GM21528 (cell line): ENCODE data around the gene STK32A.
"Not testable (repeated sequence)": the region's sequence is repeated elsewhere in the genome, so short reads cannot be mapped to it uniquely, and the experiment has no call there.

ENCODE experiments used
- ATAC-seq: cut with Tn5 transposase; IDR thresholded peaks from one replicate; pipeline ENCODE4 v1.9.1; 2021; ENCODE audit warnings: mild to moderate bottlenecking, moderate library complexity; ENCODE audit not compliant: unreplicated experiment, low FRiP score

The STK32A gene

DNA sequence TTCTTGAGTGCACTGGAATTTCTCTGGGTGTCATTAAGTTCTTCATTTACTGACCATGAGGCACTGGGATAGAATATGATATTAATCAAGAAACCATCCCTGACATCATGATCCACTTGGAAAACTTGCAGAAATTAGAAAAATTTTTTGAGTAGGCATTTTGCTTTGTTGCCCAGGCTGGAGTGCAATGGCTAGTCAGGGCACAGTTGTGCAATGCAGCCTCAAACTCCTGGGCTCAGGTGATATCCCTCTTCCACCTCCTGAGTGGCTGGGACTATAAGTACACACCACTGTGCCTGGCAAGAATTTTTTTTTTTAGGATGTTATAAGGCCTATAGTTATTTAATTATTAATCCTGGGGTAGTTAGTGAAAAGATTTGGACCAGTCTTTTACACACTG lies 106.5 kb downstream of the STK32A start:
- ATAC-seq, result no peak

DNA sequence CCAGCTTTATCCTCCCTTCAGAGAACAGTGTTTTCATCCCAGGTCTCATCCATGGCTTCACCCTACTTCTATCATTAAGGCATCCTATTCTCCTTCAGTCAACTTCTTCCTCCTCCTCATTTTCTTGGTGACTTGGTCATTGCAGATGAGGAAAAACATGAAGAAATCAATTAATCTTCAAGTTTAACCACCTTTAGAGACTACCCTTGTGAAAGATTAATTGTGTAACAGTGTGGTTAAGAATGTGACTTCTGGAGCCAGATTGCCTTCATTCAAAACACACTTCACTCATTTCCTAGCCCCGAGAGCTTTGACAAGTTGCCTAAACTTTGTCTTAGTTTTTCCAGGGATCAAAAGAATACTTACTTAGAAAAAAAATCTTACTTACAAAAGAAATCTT lies 110.0 kb downstream of the STK32A start:
- no peak for ATAC-seq

DNA sequence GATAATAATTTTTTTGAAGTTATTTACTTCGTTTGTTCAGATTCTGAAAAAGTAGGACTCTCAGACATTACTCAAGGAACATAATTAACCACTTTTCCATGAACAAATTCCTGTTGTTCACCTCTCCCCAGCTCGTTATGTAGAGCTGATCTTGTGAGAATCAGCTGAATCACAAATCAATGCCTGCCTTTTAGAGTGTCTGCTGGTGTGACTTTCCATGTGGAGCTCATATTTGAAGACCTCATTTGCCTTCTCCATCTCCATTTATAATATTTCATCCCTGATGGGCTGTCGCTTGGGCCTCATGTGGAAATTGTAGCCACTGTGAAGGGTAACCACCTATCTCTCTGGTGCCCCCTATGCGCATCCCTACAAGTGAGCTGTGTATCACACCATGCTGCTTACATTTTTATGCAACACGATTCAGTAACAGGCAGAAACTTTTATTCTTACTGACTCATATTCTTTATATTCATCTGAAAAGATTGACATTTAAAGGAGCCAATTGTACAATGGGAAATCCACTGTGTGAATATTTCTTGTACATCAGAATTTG lies 111.3 kb downstream of the STK32A start:
- ATAC-seq, result no peak

DNA sequence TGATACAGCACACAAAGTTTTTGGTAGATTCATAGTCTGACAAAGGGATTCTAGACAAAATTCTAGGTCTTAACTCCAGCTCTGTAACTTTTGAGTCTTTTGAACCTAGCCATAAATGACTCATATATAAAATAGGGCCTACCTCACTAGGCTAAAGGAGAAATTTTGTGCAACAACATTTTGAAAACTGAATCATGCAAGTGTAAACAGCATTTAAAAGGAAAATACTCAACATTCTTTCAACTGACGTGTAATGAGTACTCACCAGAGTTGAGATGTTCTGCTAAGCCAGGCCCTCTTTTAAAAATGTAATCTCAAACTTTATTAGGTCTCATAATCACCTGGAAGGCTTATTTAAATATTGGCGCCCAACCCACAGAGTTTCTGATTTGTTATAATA lies 113.2 kb downstream of the STK32A start:
- ATAC-seq, result no peak

DNA sequence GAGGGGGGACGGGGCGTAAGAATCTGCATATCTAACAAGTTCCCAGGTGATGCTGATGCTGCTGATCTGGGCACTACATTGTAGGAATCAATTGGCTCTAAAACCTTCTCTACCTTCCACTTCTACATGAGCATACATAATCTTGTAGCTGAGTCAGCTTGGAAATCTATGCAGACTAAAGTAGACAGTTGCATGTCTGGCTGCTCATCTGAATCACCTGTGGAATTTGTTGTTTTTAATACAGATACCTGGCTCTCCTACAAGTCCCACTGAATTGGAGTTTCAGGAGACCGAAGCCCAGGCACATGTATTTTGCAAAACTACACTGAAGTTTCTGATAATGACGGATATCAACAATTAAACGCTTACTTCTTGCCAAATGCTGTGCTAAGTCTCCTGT lies 113.6 kb downstream of the STK32A start:
- ATAC-seq, result no peak

DNA sequence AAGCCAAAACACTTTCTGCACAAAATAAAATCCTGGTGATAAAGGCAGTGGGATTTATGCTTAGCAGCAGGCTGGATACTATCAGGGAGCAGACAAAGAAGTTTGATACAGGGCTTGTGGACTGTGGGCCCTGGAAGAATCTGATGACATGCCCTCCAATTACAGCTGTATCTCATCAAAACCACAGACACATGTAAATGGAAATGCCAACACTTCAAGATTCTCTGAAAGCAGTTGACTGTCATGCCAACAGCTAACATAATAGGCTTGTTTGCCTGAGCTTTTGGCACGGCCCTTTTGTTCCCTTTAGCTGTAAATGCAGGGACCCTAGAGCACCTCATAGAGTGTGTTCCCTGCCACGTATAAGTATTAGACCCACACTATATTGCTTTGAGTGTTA lies 114.4 kb downstream of the STK32A start:
- ATAC-seq, result no peak

DNA sequence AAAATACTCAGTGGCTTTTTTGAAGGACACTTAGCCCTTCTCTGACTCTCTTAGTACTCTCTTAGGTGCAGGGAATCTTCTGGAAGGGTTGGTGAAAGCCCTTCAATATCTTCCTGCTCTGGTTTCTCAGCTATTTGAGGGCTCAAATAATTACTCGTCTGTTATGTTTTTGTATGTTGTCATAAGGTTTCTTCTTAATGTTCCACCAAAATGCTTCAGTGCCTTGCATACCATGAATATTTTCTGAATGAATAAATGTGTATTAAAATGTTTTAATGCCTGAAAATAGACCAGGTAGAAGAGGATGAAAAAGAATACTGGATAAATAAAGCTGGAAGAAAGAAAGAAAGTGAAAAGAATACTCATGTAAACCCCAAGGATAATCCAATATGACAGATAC lies 124.3 kb downstream of the STK32A start:
- ATAC-seq, result no peak

DNA sequence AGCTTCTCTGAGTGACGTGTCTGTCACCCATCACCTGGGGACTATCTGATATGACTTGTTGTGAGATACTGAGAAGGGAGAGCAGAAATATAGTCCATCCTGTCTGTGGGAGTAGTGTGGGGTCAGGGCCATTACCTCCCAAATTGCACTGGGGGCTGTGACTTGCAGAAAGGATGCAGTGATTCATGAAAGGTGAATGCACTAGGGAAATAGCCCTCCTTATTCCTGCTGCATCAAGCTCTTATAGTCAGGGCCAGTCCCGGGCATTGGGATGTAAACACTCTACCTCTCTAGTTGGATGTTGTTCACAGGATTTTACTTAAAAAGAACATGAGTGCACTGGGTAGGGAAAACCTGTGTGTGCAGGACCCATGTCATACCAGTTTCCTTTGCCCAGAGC lies 124.8 kb downstream of the STK32A start:
- ATAC-seq, result no peak

DNA sequence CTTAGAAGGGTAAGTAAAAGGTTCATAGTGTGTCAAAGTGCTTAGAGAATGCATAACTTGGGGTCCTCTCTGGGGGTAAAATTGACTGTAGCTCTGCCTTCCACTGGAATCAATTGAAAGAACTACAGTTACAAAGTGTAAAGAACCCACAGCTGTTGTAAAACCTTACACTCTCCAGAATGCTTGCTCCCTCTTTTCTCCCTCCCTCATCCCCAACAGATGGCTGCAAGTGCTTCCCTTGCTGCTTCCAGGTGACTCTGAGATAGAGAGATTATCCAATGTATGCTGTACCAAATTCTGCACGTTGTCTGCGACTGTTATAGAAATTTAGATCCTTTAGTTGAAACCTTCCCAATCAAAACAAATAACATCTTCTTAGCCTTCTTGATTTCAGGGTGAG lies 126.0 kb downstream of the STK32A start:
- no peak for ATAC-seq

DNA sequence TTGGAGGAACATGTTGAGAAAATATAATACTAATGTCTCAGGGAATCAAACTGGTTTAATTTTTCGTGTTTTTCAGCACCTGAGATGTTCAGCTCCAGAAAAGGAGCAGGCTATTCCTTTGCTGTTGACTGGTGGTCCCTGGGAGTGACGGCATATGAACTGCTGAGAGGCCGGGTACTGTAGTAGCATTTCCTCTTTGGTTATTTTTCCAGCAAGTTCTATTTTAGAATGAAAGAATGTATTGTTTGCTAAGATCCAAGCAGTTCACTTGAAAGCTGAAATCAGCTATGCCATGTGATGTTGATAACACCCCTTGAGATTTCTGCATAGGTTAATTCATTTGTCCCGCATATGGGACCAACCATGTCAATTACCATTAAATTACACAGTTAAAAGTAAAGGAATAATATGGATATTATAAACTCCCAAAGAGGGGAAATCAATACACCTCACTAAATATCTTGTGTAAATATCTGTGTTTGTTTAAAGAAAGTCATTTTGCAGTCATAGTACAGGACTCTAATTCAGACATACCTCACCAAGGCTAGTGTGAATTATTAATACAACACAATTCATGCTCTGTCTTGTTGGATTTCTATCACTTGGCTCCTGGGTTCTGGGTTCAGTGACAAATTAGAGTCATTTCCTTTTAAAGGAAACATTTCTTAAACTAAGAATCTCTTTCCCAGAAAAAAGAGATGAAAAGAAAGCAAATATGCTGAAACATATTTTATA lies 126.8 kb downstream of the STK32A start:
- ATAC-seq, result no peak

DNA sequence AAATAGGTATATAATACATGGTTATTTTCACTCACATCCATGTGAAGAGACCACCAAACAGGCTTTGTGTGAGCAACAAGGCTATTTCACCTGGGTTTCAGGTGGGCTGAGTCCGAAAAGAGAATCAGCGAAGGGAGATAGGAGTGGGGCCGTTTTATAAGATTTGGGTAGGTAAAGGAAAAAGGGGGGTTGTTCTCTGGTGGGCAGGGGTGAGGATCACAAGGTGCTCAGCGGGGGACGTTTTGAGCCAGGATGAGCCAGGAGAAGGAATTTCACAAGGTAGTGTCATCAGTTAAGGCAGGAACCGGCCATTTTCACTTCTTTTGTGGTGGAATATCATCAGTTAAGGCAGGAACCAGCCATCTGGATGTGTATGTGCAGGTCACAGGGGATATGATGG lies 132.6 kb downstream of the STK32A start:
- not testable (repeated sequence) for ATAC-seq

DNA sequence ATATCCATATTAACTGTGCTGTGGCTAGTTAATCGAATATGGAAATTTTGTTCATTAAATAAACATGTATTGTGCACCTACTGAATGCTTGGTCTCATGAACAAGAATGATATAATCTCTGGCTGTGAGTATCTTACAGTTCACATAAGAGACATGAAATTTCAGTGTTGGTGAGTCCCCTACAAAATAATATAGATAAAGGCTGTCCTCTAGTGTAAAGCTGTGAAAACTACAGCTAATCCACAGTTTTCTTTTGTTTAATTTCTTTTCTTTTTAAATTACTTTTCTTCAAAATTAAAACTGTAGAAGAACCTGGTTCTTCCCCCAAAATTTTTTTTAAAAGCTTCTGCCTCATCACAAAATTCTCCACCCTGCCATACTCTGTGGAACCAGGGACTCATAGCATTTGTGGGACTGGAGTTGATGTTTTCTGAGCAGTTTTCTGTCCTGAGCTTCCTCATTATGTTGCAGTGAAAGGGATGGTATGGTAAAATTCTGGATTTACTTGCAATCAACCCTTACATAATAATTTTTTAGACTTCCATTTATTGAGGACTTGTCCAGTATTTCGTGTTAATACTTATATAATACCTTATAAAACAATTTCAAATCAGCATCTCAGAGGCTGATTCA lies 135.0 kb downstream of the STK32A start:
- no peak for ATAC-seq

DNA sequence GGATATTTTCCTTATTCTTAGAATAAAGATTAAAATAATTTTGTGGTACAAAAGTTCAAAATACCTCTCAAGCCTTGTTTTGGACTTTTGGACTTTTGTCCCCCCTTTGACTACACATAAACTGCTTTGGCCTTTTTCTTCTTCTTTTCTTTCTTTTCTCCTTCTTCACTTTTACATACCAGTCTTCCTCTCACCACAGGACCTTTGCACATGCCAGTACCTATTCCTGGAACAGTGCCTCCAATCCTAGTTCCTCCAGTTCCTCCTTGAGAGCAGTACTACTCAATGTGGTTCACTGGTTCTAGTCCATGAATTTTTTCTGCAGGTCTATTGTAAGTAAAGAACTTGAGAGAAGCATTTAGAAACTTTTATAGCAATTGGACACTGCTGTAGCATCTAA lies 136.5 kb downstream of the STK32A start:
- no peak for ATAC-seq

DNA sequence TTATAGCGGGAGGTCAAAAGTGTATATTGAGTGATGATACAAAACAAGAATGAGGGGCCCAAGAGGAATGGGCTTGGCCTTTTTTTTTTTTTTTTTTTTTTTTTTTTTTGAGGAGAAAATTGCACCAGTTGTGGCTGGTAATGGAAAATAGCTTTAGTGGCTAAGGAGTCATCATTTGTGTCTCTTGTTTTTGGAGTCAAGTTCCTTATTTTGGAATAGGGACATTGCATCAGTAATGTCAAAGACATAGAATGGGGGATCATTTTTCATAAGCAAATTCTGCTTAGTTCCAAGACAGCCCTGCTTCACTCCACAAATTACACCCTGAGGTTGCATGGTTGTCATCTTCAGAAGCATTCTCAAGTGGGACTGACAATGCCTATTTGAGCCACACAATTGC lies 137.4 kb downstream of the STK32A start:
- no peak for ATAC-seq

DNA sequence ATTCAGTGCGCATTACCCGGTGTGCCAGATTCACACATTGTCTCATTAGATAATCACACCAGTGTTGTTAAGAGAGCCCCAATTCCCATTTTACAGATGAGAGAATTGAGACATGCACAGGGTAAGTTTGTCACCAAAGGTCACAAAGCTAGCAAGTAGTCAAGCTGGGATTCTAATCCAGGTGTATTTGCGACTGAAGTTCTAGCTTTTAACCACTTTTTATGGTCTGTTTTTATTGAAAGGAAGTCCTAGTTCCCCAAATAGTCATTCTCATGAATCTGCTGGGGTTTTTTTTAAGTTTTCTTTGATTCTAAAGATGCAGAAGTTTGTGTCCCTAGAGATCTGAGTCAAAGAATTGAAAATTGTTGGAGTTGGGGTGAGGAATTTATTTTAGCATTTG lies 138.5 kb downstream of the STK32A start:
- ATAC-seq, result no peak

DNA sequence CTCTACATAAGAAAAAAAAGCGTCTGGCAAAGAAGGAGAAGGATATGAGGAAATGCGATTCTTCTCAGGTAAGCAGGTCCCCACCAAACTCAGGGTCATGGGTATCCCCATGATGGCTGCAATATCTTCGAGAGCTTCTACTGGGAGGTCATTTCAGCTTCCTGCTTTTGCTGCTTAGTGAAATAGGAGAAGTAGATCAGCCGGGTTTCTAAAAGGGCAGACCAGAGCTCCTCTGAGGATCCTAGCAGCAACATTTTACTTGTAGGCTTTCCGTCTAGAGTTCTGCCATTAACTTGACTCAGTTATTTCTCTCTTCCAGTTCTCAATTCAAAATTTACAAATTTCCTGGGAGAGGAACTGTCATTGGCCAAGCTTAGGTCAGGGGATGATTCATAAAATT lies 140.3 kb downstream of the STK32A start:
- no peak for ATAC-seq

DNA sequence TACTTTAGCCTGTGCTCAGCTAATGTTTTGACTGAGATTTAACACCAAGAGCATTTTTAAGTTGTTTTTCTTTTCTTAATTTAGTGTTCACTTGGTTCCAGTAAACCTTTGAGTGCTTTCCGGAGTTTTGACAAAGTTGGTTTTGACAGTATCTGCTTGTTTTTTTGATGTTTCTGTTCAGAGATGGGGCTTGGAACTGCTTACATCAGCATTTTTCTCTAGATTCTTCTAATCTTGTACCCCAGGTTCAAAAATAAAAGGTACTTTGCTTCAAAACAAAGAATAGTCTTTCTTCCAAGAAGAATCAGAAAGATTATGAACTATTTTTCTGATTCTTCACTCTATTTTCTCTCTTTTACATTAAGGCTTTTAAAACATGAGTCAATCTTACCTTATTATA lies 142.9 kb downstream of the STK32A start:
- no peak for ATAC-seq

DNA sequence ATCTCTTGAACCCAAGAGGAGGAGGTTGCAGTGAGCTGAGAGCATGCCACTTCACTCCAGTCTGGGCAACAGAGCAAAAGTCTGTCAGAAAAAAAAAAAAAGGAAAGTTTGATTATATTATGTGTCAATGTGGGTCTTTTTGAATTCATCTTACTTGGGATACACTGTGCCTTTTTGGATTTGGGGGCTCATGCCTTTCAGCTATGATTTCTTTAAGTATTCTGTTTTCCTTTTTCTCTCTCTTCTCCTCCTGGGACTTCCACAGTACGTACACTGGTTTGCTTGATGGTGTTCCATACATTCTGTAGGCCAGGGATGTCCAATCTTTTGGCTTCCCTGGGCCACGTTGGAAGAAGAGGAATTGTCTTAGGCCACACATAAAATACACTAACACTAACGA lies 146.7 kb downstream of the STK32A start:
- ATAC-seq, result no peak

DNA sequence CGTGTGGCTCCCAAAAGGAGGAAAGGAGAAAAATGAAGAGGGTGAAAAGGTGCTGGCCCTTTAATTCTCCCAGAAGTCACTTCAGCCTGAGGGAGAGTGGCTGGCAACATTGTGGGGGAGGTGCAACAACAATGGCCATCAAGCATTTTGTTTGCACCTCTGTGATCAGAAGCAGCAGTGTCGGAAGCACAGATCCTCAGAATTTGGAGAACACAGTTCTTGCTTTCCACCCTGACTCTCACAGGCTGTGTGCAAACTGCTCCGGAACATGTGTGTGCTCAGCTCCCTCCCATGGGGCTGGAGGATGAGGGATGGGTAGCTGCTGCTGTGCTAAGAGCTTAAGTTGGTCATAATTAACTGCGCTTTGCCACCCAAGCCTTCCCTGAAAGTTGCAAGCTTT lies 147.9 kb downstream of the STK32A start:
- no peak for ATAC-seq

DNA sequence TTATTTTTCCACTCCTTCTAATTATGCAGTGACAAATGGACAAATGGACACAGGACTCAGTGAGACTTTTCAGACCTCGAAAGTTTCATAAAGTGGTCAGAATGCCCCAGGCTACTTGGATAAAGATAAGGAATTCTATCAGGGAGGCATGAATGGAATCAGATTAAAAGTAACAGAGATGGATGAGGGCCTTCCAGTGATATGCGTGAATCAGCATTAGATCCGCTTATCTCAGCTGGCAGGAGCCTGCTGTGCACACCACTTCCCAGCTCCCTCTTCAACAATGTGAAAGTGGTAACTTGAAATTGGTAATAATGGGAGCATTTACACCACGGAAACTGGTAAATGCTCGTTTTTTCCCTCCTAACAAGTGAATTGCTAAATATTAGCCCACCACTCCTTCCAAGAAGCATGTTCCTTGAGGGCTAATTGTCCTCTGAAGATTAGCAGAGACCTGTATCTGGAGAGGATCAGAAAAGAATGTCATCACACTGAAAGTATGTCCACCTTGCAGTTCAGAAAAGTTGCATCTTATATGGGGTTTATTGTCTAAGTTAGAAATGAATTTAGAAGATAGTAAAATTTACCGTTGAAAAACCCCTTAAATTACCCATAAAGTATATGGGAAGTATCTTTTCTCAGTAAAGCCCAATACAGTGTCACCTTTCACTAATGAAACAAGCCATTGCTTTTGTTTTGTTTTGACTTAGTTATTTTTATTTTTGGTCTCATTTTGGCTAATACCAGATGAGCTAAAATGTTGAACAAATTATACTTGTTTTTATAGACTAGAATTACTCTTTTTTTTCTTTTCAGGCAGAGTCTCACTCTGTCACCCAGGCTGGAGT lies 149.7 kb downstream of the STK32A start:
- no peak for ATAC-seq

DNA sequence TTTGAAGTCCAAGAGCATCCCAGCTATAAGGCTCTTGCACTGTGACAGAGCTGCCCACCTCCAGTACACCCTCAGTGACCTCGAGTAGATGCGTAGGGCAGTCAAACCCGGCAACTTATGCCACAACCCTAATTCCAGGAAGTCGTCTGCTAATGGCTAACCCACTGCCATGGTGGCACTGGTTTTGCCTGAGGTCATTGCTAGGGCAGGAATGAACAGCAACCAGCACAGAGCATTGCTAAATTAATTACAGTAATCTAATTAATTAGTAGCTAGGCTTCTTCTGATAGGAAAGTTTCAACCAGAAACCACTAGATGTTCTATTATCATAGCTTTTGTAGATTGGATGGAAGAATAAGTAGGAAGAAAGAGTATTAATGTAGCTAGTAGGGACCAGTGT lies 152.3 kb downstream of the STK32A start:
- no peak for ATAC-seq
